HPDE6-E6E7 (cell line): ENCODE results near the gene PRSS58.

ENCODE experiments used
- DNase-seq: peaks from one replicate; pipeline ENCODE4 v3.0.0; 2011; ENCODE audit warnings: missing footprints; ENCODE audit errors: extremely low spot score

The PRSS58 gene

GRCh38 chr7:142257958-142258357 lies at the start of gene PRSS58:
TSS of gene PRSS58 (minus strand) at chr7:142258058. CDS start at chr7:142257707, 351 bp downstream.
- DNase-seq, result no peak

GRCh38 chr7:142307246-142307900 lies 49.5 kb upstream of the PRSS58 start:
- DNase-seq, result no peak

- DNase-seq, result no peak
Measured at GRCh38 chr7:142303650-142304049, 45.8 kb upstream of the PRSS58 start.

- peak; percentile 19 for DNase-seq
Measured at GRCh38 chr7:142301923-142302550, 44.2 kb upstream of the PRSS58 start.

GRCh38 chr7:142301299-142301698 lies 43.4 kb upstream of the PRSS58 start:
- no peak for DNase-seq

GRCh38 chr7:142300689-142301088 lies 42.8 kb upstream of the PRSS58 start:
- DNase-seq, result no peak

GRCh38 chr7:142299237-142299781 lies 41.5 kb upstream of the PRSS58 start:
- no peak for DNase-seq

GRCh38 chr7:142298627-142299026 lies 40.8 kb upstream of the PRSS58 start:
- DNase-seq, result no peak

- no peak for DNase-seq
Measured at GRCh38 chr7:142298009-142298408, 40.2 kb upstream of the PRSS58 start.

GRCh38 chr7:142280263-142280662 lies 22.4 kb upstream of the PRSS58 start:
- no peak for DNase-seq

GRCh38 chr7:142279601-142280000 lies 21.7 kb upstream of the PRSS58 start:
- DNase-seq, result no peak

- DNase-seq, result no peak
Measured at GRCh38 chr7:142275028-142275427, 17.2 kb upstream of the PRSS58 start.

GRCh38 chr7:142272841-142273240 lies 15.0 kb upstream of the PRSS58 start:
- DNase-seq, result no peak

GRCh38 chr7:142263598-142264380 lies 5.9 kb upstream of the PRSS58 start:
- peak; percentile 53 for DNase-seq

- no peak for DNase-seq
Measured at GRCh38 chr7:142250705-142251104, 7.2 kb downstream of the PRSS58 start.

- no peak for DNase-seq
Measured at GRCh38 chr7:142249918-142250317, 7.9 kb downstream of the PRSS58 start.

GRCh38 chr7:142248166-142249160 lies 9.4 kb downstream of the PRSS58 start:
- DNase-seq, result no peak

- no peak for DNase-seq
Measured at GRCh38 chr7:142243823-142244222, 14.0 kb downstream of the PRSS58 start.

- no peak for DNase-seq
Measured at GRCh38 chr7:142240546-142240945, 17.3 kb downstream of the PRSS58 start.

- DNase-seq, result no peak
Measured at GRCh38 chr7:142231716-142232115, 26.1 kb downstream of the PRSS58 start.

GRCh38 chr7:142228537-142229104 lies 29.2 kb downstream of the PRSS58 start:
- DNase-seq, result no peak
